Measurements from ENCODE around the gene ABCG1.
A peak's percentile ranks its signal among the peaks of the same experiment; 100 is the strongest.

Gene ABCG1

DNA sequence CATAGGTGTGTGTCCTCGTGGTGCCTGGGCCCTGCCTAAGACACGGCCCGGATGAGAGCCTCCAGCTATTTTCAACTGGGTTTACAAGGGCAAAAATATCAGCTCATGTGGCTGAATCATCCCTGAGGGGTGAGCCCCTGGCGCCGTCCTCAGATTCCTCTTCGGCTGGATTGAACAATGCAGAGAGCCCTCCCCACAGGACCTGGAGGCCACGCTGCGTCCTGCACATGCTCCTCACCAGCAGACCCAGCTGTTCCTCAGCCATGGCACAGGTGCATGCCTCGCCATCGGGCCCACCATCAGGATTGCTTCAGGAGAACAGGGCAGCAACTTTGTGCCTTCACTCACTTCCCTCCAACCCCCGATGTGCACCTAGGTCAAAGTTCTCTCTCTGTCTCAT, 60.9 kb downstream of the ABCG1 start:
- peak overlapping the region; percentile 53 for H3K23ac ChIP-seq (ENCODE audit: low read depth, low read length, poor library complexity)
- no peak overlapping the region for H3K9ac ChIP-seq (ENCODE audit: low read depth, low read length, poor library complexity)

DNA sequence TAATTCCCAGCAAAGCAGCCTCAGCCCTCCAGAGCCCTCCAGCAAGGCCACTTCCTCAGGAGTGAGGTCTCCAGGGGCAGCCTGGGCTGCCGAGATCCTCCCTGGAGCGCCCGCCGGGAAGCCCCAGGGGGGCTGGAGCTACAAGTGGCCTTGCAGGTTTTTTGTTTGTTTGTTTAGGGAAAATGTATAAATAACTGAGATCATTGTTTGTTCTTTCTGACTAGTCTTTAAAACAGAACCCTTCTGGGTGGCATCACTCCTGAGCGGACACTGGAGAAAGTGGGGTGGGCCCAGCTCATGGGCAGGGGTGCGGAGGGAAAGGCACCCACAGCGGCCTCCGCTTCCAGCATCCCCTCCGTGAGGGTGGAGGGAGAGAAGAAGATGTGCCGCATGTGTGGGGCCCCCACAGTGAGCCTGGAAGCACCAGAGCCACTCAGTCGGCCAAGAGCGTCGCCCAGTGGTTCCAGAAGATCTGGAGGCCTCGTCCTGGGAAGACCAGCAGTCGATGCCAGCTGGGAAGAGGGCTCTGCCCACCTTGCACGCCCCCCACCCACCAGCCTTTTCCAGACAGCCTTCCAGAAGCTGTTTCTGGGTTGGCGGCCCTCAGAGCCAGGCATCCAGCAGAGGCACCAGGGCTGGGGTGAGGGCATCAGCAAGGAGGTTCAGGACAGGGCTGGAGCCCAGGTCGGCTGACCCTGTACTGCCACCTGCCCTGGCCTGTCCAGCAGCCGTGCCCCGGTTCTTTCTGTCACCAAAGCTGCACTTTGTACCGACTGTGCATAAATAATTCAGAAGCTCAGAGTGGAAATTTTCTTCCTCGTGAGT, 61.6 kb downstream of the ABCG1 start:
- no peak overlapping the region for H3K9ac ChIP-seq (ENCODE audit: low read depth, low read length, poor library complexity)
- no peak overlapping the region for H3K27ac ChIP-seq (replicated peaks; ENCODE audit: low read length)
- no peak overlapping the region for H3K4ac ChIP-seq (ENCODE audit: low read length)
- H3K4me1 ChIP-seq (ENCODE audit: control insufficient read depth in 2 of 2, insufficient read depth in 1 of 2, low read depth in 1 of 2, low read length in 2 of 2) = peaks cover 0 to 2% of the 10 kb centered on the region in 2 donors
- H3K14ac ChIP-seq (ENCODE audit: low read length) = no peak overlapping the region
- WGBS, 2 donors (ENCODE audit: extremely low coverage in 2 of 2, insufficient read length in 2 of 2, insufficient replicate concordance in 1 of 2) = no CpG with 5 or more reads among the region's 22 CpGs
- H3K4me3 ChIP-seq (ENCODE audit: low read length in 2 of 2) = no peak overlapping the region
- no peak overlapping the region for H3K4me2 ChIP-seq (ENCODE audit: insufficient read depth, low read length, poor library complexity, severe bottlenecking)
- no peak overlapping the region for H3K18ac ChIP-seq (ENCODE audit: low read length)
- H3K9me3 ChIP-seq (replicated peaks in 1 of 2; ENCODE audit: control insufficient read depth in 2 of 2, insufficient read depth in 1 of 2, low read depth in 1 of 2, low read length in 2 of 2) = no peaks in the 10 kb centered on the region
- H3K36me3 ChIP-seq (replicated peaks in 1 of 2; ENCODE audit: control insufficient read depth in 2 of 2, insufficient read depth in 2 of 2, low read length in 2 of 2) = peaks cover 0 to 2% of the 10 kb centered on the region in 2 donors
- no peak overlapping the region for H2BK120ac ChIP-seq (ENCODE audit: low read depth, low read length)
- DNase-seq (ENCODE audit: low spot score) = no peak
- H2BK15ac ChIP-seq (ENCODE audit: low read length) = no peak overlapping the region
- H3K27me3 ChIP-seq (ENCODE audit: control insufficient read depth in 3 of 3, insufficient read depth in 3 of 3, low read depth in 1 of 3, low read length in 3 of 3) = no peaks in the 10 kb centered on the region
- H2BK12ac ChIP-seq (ENCODE audit: low read length) = no peak overlapping the region
- peak overlapping the region; percentile 93 for H2BK5ac ChIP-seq (ENCODE audit: low read length)
- peak overlapping the region; percentile 17 for H4K8ac ChIP-seq (ENCODE audit: low read depth, low read length)
- H3K23ac ChIP-seq (ENCODE audit: low read depth, low read length, poor library complexity) = no peak overlapping the region
- no peak overlapping the region for H2AFZ ChIP-seq (ENCODE audit: low read length)
- H3K79me1 ChIP-seq (ENCODE audit: low read depth, low read length) = no peaks in the 10 kb centered on the region
- H4K91ac ChIP-seq (ENCODE audit: low read depth, low read length, poor library complexity) = no peak overlapping the region
- H2AK5ac ChIP-seq (ENCODE audit: low read depth, low read length) = peak overlapping the region; percentile 48

More for the DNA sequence above, 60.9 kb downstream of the ABCG1 start:
- peak overlapping the region; percentile 31 for H2BK12ac ChIP-seq (ENCODE audit: low read length)
- peak overlapping the region; percentile 83 for H3K18ac ChIP-seq (ENCODE audit: low read length)
- peak overlapping the region; percentile 90 for H2BK120ac ChIP-seq (ENCODE audit: low read depth, low read length)
- WGBS, 2 donors (ENCODE audit: extremely low coverage in 2 of 2, insufficient read length in 2 of 2, insufficient replicate concordance in 1 of 2) = no CpG with 5 or more reads among the region's 11 CpGs
- no peak overlapping the region for H3K14ac ChIP-seq (ENCODE audit: low read length)
- no peaks in the 10 kb centered on the region for H3K79me1 ChIP-seq (ENCODE audit: low read depth, low read length)
- H3K4me2 ChIP-seq (ENCODE audit: insufficient read depth, low read length, poor library complexity, severe bottlenecking) = no peak overlapping the region
- H3K27ac ChIP-seq (replicated peaks; ENCODE audit: low read length) = no peak overlapping the region
- DNase-seq (ENCODE audit: low spot score) = no peak
- H4K91ac ChIP-seq (ENCODE audit: low read depth, low read length, poor library complexity) = peak overlapping the region; percentile 43
- peaks cover 0 to 2% of the 10 kb centered on the region in 2 donors for H3K36me3 ChIP-seq (replicated peaks in 1 of 2; ENCODE audit: control insufficient read depth in 2 of 2, insufficient read depth in 2 of 2, low read length in 2 of 2)
- no peak overlapping the region for H2BK15ac ChIP-seq (ENCODE audit: low read length)
- H3K27me3 ChIP-seq (ENCODE audit: control insufficient read depth in 3 of 3, insufficient read depth in 3 of 3, low read depth in 1 of 3, low read length in 3 of 3) = no peaks in the 10 kb centered on the region
- no peak overlapping the region for H3K4ac ChIP-seq (ENCODE audit: low read length)
- peaks cover 0 to 2% of the 10 kb centered on the region in 2 donors for H3K4me1 ChIP-seq (ENCODE audit: control insufficient read depth in 2 of 2, insufficient read depth in 1 of 2, low read depth in 1 of 2, low read length in 2 of 2)
- no peak overlapping the region for H4K8ac ChIP-seq (ENCODE audit: low read depth, low read length)
- H2BK5ac ChIP-seq (ENCODE audit: low read length) = no peak overlapping the region
- H3K4me3 ChIP-seq (ENCODE audit: low read length in 2 of 2) = no peak overlapping the region
- H3K9me3 ChIP-seq (replicated peaks in 1 of 2; ENCODE audit: control insufficient read depth in 2 of 2, insufficient read depth in 1 of 2, low read depth in 1 of 2, low read length in 2 of 2) = no peaks in the 10 kb centered on the region
- no peak overlapping the region for H2AFZ ChIP-seq (ENCODE audit: low read length)
- H2AK5ac ChIP-seq (ENCODE audit: low read depth, low read length) = peak overlapping the region; percentile 48

DNA sequence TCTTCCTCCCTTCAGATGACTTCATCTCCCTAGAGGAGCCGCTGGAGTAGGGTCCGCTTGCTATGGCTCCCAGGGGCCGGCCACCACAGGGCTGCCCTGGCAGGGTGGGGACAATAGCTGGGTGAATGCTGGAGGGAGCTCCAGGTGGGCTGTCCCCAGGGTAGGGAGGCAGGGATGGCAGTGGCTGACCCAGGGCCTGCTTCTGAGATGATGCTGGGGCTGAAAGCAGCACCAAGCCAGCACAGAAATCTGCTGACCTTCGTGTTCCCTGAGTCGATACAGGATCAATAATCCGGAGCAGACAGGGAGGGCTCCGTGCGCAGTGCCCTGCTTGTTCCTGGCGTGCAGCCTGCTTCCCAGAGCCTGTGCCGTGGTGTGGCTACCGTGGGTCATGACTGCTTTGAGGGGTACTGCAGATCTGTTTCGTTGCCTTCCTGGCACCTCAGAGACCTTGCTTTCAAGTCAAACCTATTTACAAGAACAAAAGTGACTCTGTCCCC, 62.3 kb downstream of the ABCG1 start:
- Histone ChIP-seq H3K27me3 (ENCODE audit: control insufficient read depth in 3 of 3, insufficient read depth in 3 of 3, low read depth in 1 of 3, low read length in 3 of 3) (no peaks in the 10 kb centered on the region), H2AK5ac (ENCODE audit: low read depth, low read length) (peak overlapping the region; percentile 59), H2AFZ (ENCODE audit: low read length) (no peak overlapping the region), H3K23ac (ENCODE audit: low read depth, low read length, poor library complexity) (peak overlapping the region; percentile 59), H3K27ac (replicated peaks; ENCODE audit: low read length) (no peak overlapping the region), H3K4me3 (ENCODE audit: low read length in 2 of 2) (no peak overlapping the region), H2BK12ac (ENCODE audit: low read length) (no peak overlapping the region), H3K4me1 (ENCODE audit: control insufficient read depth in 2 of 2, insufficient read depth in 1 of 2, low read depth in 1 of 2, low read length in 2 of 2) (no peaks in the 10 kb centered on the region), H3K9ac (ENCODE audit: low read depth, low read length, poor library complexity) (no peak overlapping the region), H3K79me1 (ENCODE audit: low read depth, low read length) (no peaks in the 10 kb centered on the region), H4K91ac (ENCODE audit: low read depth, low read length, poor library complexity) (no peak overlapping the region), H2BK5ac (ENCODE audit: low read length) (peak overlapping the region; percentile 93), H3K4me2 (ENCODE audit: insufficient read depth, low read length, poor library complexity, severe bottlenecking) (no peak overlapping the region), H3K9me3 (replicated peaks in 1 of 2; ENCODE audit: control insufficient read depth in 2 of 2, insufficient read depth in 1 of 2, low read depth in 1 of 2, low read length in 2 of 2) (no peaks in the 10 kb centered on the region), H3K4ac (ENCODE audit: low read length) (no peak overlapping the region), H3K36me3 (replicated peaks in 1 of 2; ENCODE audit: control insufficient read depth in 2 of 2, insufficient read depth in 2 of 2, low read length in 2 of 2) (peaks cover 0 to 2% of the 10 kb centered on the region in 2 donors), H3K18ac (ENCODE audit: low read length) (peak overlapping the region; percentile 46), H2BK120ac (ENCODE audit: low read depth, low read length) (no peak overlapping the region), H4K8ac (ENCODE audit: low read depth, low read length) (no peak overlapping the region), H3K14ac (ENCODE audit: low read length) (peak overlapping the region; percentile 77), H2BK15ac (ENCODE audit: low read length) (peak overlapping the region; percentile 27)
- no peak for DNase-seq (ENCODE audit: low spot score)
- WGBS, 2 donors (ENCODE audit: extremely low coverage in 2 of 2, insufficient read length in 2 of 2, insufficient replicate concordance in 1 of 2) = no CpG with 5 or more reads among the region's 12 CpGs

DNA sequence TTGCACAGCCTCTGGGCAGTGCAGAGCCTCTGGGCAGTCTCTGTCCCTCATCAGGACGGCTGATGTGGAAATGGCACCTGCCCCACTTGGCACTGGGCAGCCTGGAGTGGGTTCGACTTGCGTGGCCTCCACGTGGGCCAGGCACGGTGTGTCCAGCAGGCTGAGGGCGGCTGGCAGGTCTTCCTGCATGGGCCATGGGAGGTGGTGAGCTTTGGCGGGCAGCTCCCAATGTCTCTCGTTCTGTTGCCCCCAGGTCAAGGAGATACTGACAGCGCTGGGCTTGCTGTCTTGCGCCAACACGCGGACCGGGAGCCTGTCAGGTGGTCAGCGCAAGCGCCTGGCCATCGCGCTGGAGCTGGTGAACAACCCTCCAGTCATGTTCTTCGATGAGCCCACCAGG, 63.1 kb downstream of the ABCG1 start:
- Histone ChIP-seq H3K4me1 (ENCODE audit: control insufficient read depth in 2 of 2, insufficient read depth in 1 of 2, low read depth in 1 of 2, low read length in 2 of 2) (no peaks in the 10 kb centered on the region), H2BK120ac (ENCODE audit: low read depth, low read length) (no peak overlapping the region), H3K27ac (replicated peaks; ENCODE audit: low read length) (no peak overlapping the region), H3K4me3 (ENCODE audit: low read length in 2 of 2) (no peak overlapping the region), H3K9ac (ENCODE audit: low read depth, low read length, poor library complexity) (no peak overlapping the region), H2BK15ac (ENCODE audit: low read length) (no peak overlapping the region), H3K23ac (ENCODE audit: low read depth, low read length, poor library complexity) (peak overlapping the region; percentile 67), H2BK12ac (ENCODE audit: low read length) (peak overlapping the region; percentile 50), H3K36me3 (replicated peaks in 1 of 2; ENCODE audit: control insufficient read depth in 2 of 2, insufficient read depth in 2 of 2, low read length in 2 of 2) (peaks cover 0 to 2% of the 10 kb centered on the region in 2 donors), H3K4ac (ENCODE audit: low read length) (no peak overlapping the region), H3K14ac (ENCODE audit: low read length) (peak overlapping the region; percentile 67), H3K18ac (ENCODE audit: low read length) (peak overlapping the region; percentile 87), H4K91ac (ENCODE audit: low read depth, low read length, poor library complexity) (peak overlapping the region; percentile 90), H3K9me3 (replicated peaks in 1 of 2; ENCODE audit: control insufficient read depth in 2 of 2, insufficient read depth in 1 of 2, low read depth in 1 of 2, low read length in 2 of 2) (no peaks in the 10 kb centered on the region), H2BK5ac (ENCODE audit: low read length) (no peak overlapping the region), H2AFZ (ENCODE audit: low read length) (no peak overlapping the region), H3K27me3 (ENCODE audit: control insufficient read depth in 3 of 3, insufficient read depth in 3 of 3, low read depth in 1 of 3, low read length in 3 of 3) (no peaks in the 10 kb centered on the region), H3K4me2 (ENCODE audit: insufficient read depth, low read length, poor library complexity, severe bottlenecking) (no peak overlapping the region), H4K8ac (ENCODE audit: low read depth, low read length) (no peak overlapping the region), H3K79me1 (ENCODE audit: low read depth, low read length) (no peaks in the 10 kb centered on the region), H2AK5ac (ENCODE audit: low read depth, low read length) (peak overlapping the region; percentile 63)
- DNase-seq (ENCODE audit: low spot score) = no peak
- no CpG with 5 or more reads among the region's 18 CpGs for WGBS, 2 donors (ENCODE audit: extremely low coverage in 2 of 2, insufficient read length in 2 of 2, insufficient replicate concordance in 1 of 2)

Data from neuronal stem cell (in vitro differentiated cells).